A549 (cell line): ENCODE results near the gene BICD2. TPM values are rescaled to one million over a fixed set of nuclear protein-coding genes. Genes with fewer than 3 reads are reported as not detected.

Experiments
- ATAC-seq, 2 experiments: fragments of 200-7000 bp in 1 of 2; fragments of >200 bp in 1 of 2; cut with Nextera tagmentation in 1 of 2; cut with Tn5 transposase in 1 of 2; 3 replicates each; pipeline versions ENCODE4 v1.8.0 to v1.9.1; 2018 to 2020; ENCODE audit warnings: mild to moderate bottlenecking in 1 of 2, moderate library complexity in 1 of 2
- CTCF ChIA-PET: fragments of 300-600 bp; sonication (Branson Sonifier 250); formaldehyde crosslinking; extraction: SDS; loops from one replicate; lab custom pipeline; 2021; ENCODE audit warnings: antibody characterized with exemption, inconsistent platforms; lab: Yijun Ruan, JAX
- POLR2A ChIA-PET: fragments of 350-600 bp; formaldehyde crosslinking; extraction: SDS; loops from one replicate; lab custom pipeline; 2021; ENCODE audit warnings: antibody characterized with exemption, inconsistent platforms; lab: Yijun Ruan, JAX
- DNase-seq, 2 experiments: peaks; one replicate each; pipeline versions ENCODE4 v3.0.0 to v3.0.0-alpha.2; 2011 to 2016; ENCODE audit warnings: low read depth in 1 of 2, low spot score in 1 of 2
- FAIRE-seq: peaks from 2 replicates; lab custom pipeline; 2011; peaks lifted over from hg19 to GRCh38; lab: Jason Lieb, UNC
- H3K27ac ChIP-seq, 2 experiments: fragments of >200 bp; sonication (Bioruptor Twin); formaldehyde crosslinking; 3 replicates each; pipeline ENCODE4 v1.5.1; 2016 to 2017
- H3K4me1 ChIP-seq: fragments of >200 bp; sonication (Bioruptor Twin); formaldehyde crosslinking; 3 replicates; pipeline ENCODE4 v1.6.1; 2016
- H3K4me2 ChIP-seq: fragments of >200 bp; sonication (Bioruptor Twin); formaldehyde crosslinking; 3 replicates; pipeline ENCODE4 v1.6.1; 2016
- H3K4me3 ChIP-seq: fragments of >200 bp; sonication (Bioruptor Twin); formaldehyde crosslinking; 3 replicates; pipeline ENCODE4 v1.5.1; 2016
- H3K9me3 ChIP-seq: fragments of >200 bp; sonication (Bioruptor Twin); formaldehyde crosslinking; 3 replicates; pipeline ENCODE4 v1.6.1; 2016
- BHLHE40 ChIP-seq: IDR thresholded peaks from 2 replicates; pipeline ENCODE4 v1.6.1; 2012; ENCODE audit warnings: low read depth, low read length, inconsistent platforms
- CBX2 ChIP-seq: fragments of 200-600 bp; sonication (generic); IDR thresholded peaks from 2 replicates; pipeline ENCODE4 v1.6.1; 2016; ENCODE audit warnings: low read depth, mild to moderate bottlenecking, borderline replicate concordance
- CEBPB ChIP-seq, 2 experiments: fragments of >200 bp in 1 of 2; sonication (Bioruptor Twin) in 1 of 2; formaldehyde crosslinking in 1 of 2; IDR thresholded peaks; 2 replicates each; pipeline ENCODE4 v1.6.1; 2012 to 2016
- CHD2 ChIP-seq: fragments of 150-350 bp; IDR thresholded peaks from 2 replicates; pipeline ENCODE4 v1.6.1; 2014; ENCODE audit warnings: low read length; ENCODE audit not compliant: partially characterized antibody
- EP300 ChIP-seq, 2 experiments: fragments of >200 bp; sonication (Bioruptor Twin); formaldehyde crosslinking; IDR thresholded peaks; 2 replicates in 1 of 2; 3 replicates in 1 of 2; pipeline ENCODE4 v1.6.1; 2016 to 2017
- ESRRA ChIP-seq: fragments of 150-350 bp; IDR thresholded peaks from 2 replicates; pipeline ENCODE4 v1.6.1; 2014; ENCODE audit warnings: mild to moderate bottlenecking, low read length, borderline replicate concordance
- FOXS1 ChIP-seq: fragments of 250-450 bp; sonication (Bioruptor Pico); IDR thresholded peaks from 2 replicates; pipeline ENCODE4 v1.5.0; 2020; ENCODE audit warnings: mild to moderate bottlenecking, moderate library complexity
- GATA3 ChIP-seq: IDR thresholded peaks from 2 replicates; pipeline ENCODE4 v1.6.1; 2012; ENCODE audit warnings: borderline replicate concordance
- HOXA7 ChIP-seq: fragments of 250-450 bp; sonication (Bioruptor Pico); IDR thresholded peaks from 2 replicates; pipeline ENCODE4 v1.5.0; 2020; ENCODE audit warnings: mild to moderate bottlenecking, moderate library complexity
- HOXB13 ChIP-seq: fragments of 250-450 bp; sonication (Bioruptor Pico); IDR thresholded peaks from 2 replicates; pipeline ENCODE4 v1.5.0; 2020; ENCODE audit warnings: low read depth, mild to moderate bottlenecking, moderate library complexity
- JUN ChIP-seq, 2 experiments: fragments of >200 bp; sonication (Bioruptor Twin); formaldehyde crosslinking; IDR thresholded peaks; 2 replicates in 1 of 2; 3 replicates in 1 of 2; pipeline ENCODE4 v1.6.1; 2016 to 2017
- JUNB ChIP-seq: fragments of >200 bp; sonication (Bioruptor Twin); formaldehyde crosslinking; IDR thresholded peaks from 2 replicates; pipeline ENCODE4 v1.6.1; 2016
- MAZ ChIP-seq: fragments of 150-350 bp; IDR thresholded peaks from 2 replicates; pipeline ENCODE4 v1.6.1; 2014; ENCODE audit warnings: antibody characterized with exemption, low read depth, low read length, borderline replicate concordance
- NFE2L2 ChIP-seq: fragments of 150-350 bp; conservative IDR thresholded peaks from 2 replicates; pipeline ENCODE4 v1.6.1; 2014; ENCODE audit warnings: low read length
- NR3C1 ChIP-seq: fragments of >200 bp; sonication (Bioruptor Twin); formaldehyde crosslinking; IDR thresholded peaks from 3 replicates; pipeline ENCODE4 v1.6.1; 2017
- RAD21 ChIP-seq, 2 experiments: fragments of >200 bp in 1 of 2; sonication (Bioruptor Twin) in 1 of 2; formaldehyde crosslinking in 1 of 2; IDR thresholded peaks in 1 of 2; conservative IDR thresholded peaks in 1 of 2; 2 replicates in 1 of 2; 3 replicates in 1 of 2; pipeline ENCODE4 v1.6.1; 2012 to 2018; ENCODE audit warnings: inconsistent platforms in 1 of 2
- RCOR1 ChIP-seq: fragments of 150-350 bp; IDR thresholded peaks from 2 replicates; pipeline ENCODE4 v1.6.1; 2014; ENCODE audit warnings: antibody characterized with exemption, low read length, low read depth
- SMC3 ChIP-seq: fragments of >200 bp; sonication (Bioruptor Twin); formaldehyde crosslinking; IDR thresholded peaks from 3 replicates; pipeline ENCODE4 v1.6.1; 2018; ENCODE audit warnings: inconsistent platforms
- TFCP2L1 ChIP-seq: fragments of 250-450 bp; sonication (Bioruptor Pico); IDR thresholded peaks from 2 replicates; pipeline ENCODE4 v1.5.0; 2021; ENCODE audit warnings: mild to moderate bottlenecking
- ZFP36 ChIP-seq: fragments of 450-650 bp; IDR thresholded peaks from 2 replicates; pipeline ENCODE4 v1.6.1; 2014; ENCODE audit warnings: borderline replicate concordance; ENCODE audit not compliant: partially characterized antibody
- ZSCAN20 ChIP-seq: fragments of 250-450 bp; sonication (Bioruptor Pico); IDR thresholded peaks from 2 replicates; pipeline ENCODE4 v1.8.0; 2022; ENCODE audit warnings: mild to moderate bottlenecking, moderate library complexity
- WGBS: methylation state at CpG from one replicate; pipeline ENCODE4 v1.1.6; 2017; ENCODE audit errors: missing lambda C conversion rate; 5-methylcytosine and 5-hydroxymethylcytosine counted together
- polyA plus RNA-seq, 4 experiments: library from polyadenylated mRNA; depleted of rRNA in 3 of 4; stranded (reverse); fragments of >200 nt; fragmentation: RNase III in 1 of 4; extraction: RNeasy Plus Mini Kit Qiagen cat#74134 plus additional on column Dnase treatment in 1 of 4; gene quantifications; 2 replicates in 3 of 4; 3 replicates in 1 of 4; pipeline ENCODE4 v1.2.3, GENCODE V29; 2011 to 2017
- TF ChIP-seq, protein P1 (sequence below): fragments of 200-600 bp; sonication (generic); IDR thresholded peaks from 2 replicates; pipeline ENCODE4 v1.6.1; 2016; ENCODE audit warnings: antibody characterized with exemption, mild to moderate bottlenecking, moderate library complexity
- TF ChIP-seq, protein P2 (sequence below): IDR thresholded peaks from 2 replicates; pipeline ENCODE4 v1.6.1; 2012
- TF ChIP-seq, protein P3 (sequence below): fragments of >200 bp; sonication (Bioruptor Twin); formaldehyde crosslinking; IDR thresholded peaks from 3 replicates; pipeline ENCODE4 v1.5.1; 2016
- TF ChIP-seq, protein P4 (sequence below): IDR thresholded peaks from 2 replicates; pipeline ENCODE4 v1.6.1; 2012; ENCODE audit warnings: low read depth, borderline replicate concordance

BICD2 gene
- polyA plus RNA-seq, 2 of the 4 experiments (the other 2 are of a cell fraction): 10.2 to 26.1 TPM

DNA sequence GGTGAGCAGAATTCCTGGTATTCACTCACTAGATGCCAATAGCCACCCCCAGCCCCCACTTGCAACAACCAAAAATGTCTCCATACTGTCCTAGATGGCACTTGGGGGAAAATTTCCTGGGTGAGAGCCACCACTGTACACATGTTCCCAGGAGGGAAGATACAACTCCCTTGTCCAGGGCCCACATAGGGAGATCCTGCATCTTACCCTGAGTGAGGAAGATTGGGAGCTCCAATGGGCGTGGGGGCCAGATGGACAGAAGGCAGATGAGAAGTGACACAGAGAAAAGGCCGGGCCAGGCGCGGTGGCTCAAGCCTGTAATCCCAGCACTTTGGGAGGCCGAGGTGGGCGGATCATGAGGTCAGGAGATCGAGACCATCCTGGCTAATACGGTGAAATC is 82.4 kb downstream of the BICD2 start:
- no peak overlapping the region for H3K27ac ChIP-seq
- no peaks in the 10 kb centered on the region for H3K4me1 ChIP-seq
- ATAC-seq (no peak), DNase-seq (no peak), FAIRE-seq (no peak)
- no peak for TF ChIP-seq MAZ
- TF ChIP-seq, protein P1, sequence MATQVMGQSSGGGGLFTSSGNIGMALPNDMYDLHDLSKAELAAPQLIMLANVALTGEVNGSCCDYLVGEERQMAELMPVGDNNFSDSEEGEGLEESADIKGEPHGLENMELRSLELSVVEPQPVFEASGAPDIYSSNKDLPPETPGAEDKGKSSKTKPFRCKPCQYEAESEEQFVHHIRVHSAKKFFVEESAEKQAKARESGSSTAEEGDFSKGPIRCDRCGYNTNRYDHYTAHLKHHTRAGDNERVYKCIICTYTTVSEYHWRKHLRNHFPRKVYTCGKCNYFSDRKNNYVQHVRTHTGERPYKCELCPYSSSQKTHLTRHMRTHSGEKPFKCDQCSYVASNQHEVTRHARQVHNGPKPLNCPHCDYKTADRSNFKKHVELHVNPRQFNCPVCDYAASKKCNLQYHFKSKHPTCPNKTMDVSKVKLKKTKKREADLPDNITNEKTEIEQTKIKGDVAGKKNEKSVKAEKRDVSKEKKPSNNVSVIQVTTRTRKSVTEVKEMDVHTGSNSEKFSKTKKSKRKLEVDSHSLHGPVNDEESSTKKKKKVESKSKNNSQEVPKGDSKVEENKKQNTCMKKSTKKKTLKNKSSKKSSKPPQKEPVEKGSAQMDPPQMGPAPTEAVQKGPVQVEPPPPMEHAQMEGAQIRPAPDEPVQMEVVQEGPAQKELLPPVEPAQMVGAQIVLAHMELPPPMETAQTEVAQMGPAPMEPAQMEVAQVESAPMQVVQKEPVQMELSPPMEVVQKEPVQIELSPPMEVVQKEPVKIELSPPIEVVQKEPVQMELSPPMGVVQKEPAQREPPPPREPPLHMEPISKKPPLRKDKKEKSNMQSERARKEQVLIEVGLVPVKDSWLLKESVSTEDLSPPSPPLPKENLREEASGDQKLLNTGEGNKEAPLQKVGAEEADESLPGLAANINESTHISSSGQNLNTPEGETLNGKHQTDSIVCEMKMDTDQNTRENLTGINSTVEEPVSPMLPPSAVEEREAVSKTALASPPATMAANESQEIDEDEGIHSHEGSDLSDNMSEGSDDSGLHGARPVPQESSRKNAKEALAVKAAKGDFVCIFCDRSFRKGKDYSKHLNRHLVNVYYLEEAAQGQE: no peak
- no peak for TF ChIP-seq FOXS1
- no peak for TF ChIP-seq HOXB13 (CRISPR knock-in tag)
- TF ChIP-seq, protein P2, sequence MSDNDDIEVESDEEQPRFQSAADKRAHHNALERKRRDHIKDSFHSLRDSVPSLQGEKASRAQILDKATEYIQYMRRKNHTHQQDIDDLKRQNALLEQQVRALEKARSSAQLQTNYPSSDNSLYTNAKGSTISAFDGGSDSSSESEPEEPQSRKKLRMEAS: no peak
- no peak for TF ChIP-seq HOXA7 (CRISPR knock-in tag)
- TF ChIP-seq SMC3: no peak
- TF ChIP-seq ESRRA: no peak
- no peak for TF ChIP-seq ZSCAN20 (CRISPR knock-in tag)
- no peak for TF ChIP-seq RAD21 (conservative IDR thresholded peaks at IDR 0.05 in 1 of 2, IDR thresholded peaks at IDR 0.05 in 1 of 2)
- TF ChIP-seq NR3C1: no peak
- no peak for TF ChIP-seq EP300 (IDR thresholded peaks at IDR 0.05)
- TF ChIP-seq TFCP2L1 (CRISPR knock-in tag): no peak
- TF ChIP-seq BHLHE40: no peak
- H3K4me2 ChIP-seq: no peak overlapping the region
- WGBS: 90% methylated on average over 8 of the region's 8 CpGs
- no peaks in the 10 kb centered on the region for H3K9me3 ChIP-seq
- H3K4me3 ChIP-seq: no peak overlapping the region
- CTCF ChIA-PET: no interaction called here
- POLR2A ChIA-PET: no interaction called here

DNA sequence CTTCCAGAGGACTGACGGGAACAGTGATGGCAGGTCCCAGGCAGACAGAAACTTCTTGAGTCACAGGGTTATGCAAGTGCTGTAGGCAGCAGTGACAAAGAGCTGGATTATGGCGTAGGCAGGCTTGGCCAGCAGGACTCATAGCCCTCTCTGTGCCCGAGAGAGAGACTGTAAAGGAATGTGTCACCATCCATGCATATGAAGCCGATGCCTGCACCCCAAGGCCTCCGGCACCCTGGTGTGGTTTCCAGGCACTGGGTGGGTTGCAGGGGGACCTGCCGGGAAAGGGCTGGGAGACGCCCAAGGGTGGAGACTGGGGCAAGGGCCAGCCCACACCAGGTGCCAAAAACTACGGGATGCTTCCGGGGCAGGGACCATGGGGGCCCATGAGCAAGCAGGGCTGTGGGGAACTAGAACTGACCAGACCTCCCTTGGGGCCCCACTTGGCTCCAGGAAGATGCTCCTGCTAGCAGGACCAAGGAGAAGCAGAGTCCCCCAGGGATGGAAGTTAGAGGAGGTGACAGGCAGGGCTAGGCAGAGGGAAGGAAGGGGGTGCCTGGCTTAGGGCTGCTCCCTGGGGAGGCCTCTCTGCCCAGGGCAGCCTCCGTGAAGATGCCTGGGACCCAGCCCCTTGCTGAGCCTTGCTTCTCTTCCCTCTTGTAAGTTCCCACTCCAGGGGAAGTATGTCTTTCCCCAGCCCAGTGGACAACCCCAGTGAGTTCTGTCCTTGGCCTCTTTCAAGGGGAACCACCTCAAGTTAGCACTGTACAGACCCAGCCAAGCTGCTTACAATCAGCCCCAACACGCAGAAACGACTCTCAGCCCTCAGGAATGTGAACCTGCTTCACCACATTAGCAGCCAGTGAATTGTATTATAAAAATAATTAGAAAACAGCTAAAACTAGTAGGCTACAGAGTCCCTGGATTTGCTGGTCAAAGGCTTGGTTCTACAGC is 84.2 kb downstream of the BICD2 start:
- TF ChIP-seq, protein P3, sequence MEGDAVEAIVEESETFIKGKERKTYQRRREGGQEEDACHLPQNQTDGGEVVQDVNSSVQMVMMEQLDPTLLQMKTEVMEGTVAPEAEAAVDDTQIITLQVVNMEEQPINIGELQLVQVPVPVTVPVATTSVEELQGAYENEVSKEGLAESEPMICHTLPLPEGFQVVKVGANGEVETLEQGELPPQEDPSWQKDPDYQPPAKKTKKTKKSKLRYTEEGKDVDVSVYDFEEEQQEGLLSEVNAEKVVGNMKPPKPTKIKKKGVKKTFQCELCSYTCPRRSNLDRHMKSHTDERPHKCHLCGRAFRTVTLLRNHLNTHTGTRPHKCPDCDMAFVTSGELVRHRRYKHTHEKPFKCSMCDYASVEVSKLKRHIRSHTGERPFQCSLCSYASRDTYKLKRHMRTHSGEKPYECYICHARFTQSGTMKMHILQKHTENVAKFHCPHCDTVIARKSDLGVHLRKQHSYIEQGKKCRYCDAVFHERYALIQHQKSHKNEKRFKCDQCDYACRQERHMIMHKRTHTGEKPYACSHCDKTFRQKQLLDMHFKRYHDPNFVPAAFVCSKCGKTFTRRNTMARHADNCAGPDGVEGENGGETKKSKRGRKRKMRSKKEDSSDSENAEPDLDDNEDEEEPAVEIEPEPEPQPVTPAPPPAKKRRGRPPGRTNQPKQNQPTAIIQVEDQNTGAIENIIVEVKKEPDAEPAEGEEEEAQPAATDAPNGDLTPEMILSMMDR: no peak
- no peak for TF ChIP-seq TFCP2L1 (CRISPR knock-in tag)
- TF ChIP-seq BHLHE40: no peak
- TF ChIP-seq, protein P1: no peak
- no peak for TF ChIP-seq RCOR1
- no peak for TF ChIP-seq ZFP36
- TF ChIP-seq GATA3: no peak
- TF ChIP-seq JUN (IDR thresholded peaks at IDR 0.05): no peak
- no peak for TF ChIP-seq CBX2
- TF ChIP-seq, protein P2: no peak
- TF ChIP-seq NFE2L2: no peak
- TF ChIP-seq, protein P4, sequence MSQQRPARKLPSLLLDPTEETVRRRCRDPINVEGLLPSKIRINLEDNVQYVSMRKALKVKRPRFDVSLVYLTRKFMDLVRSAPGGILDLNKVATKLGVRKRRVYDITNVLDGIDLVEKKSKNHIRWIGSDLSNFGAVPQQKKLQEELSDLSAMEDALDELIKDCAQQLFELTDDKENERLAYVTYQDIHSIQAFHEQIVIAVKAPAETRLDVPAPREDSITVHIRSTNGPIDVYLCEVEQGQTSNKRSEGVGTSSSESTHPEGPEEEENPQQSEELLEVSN: no peak
- no peak for TF ChIP-seq CEBPB (IDR thresholded peaks at IDR 0.05)
- no peak for TF ChIP-seq ESRRA
- no peak for TF ChIP-seq CHD2
- no peak for TF ChIP-seq ZSCAN20 (CRISPR knock-in tag)
- no peak for TF ChIP-seq JUNB
- no peaks in the 10 kb centered on the region for H3K9me3 ChIP-seq
- ChIA-PET CTCF (interaction anchor here (0.6 kb wide), 1 partner anchor 109 kb away, joined by 3 read pairs; no protein-coding TSS in a partner anchor), POLR2A (interaction anchor here (1.8 kb wide), 1 partner anchor 10 kb away, joined by 7 read pairs; the partner anchor contains the start of gene IPPK)
- 48% methylated on average over 10 of the region's 12 CpGs for WGBS
- ATAC-seq (peak; percentile 34 to 47; a peak in 3 of 6 replicates), FAIRE-seq (no peak), DNase-seq (no peak)
- no peak overlapping the region for H3K27ac ChIP-seq
- no peaks in the 10 kb centered on the region for H3K4me1 ChIP-seq
- no peak overlapping the region for H3K4me2 ChIP-seq
- no peak overlapping the region for H3K4me3 ChIP-seq
